Measurements from ENCODE around the gene FAM161A.
A peak's percentile ranks its signal among the peaks of the same experiment; 100 is the strongest.
"Not testable (repeated sequence)": the region's sequence is repeated elsewhere in the genome, so short reads cannot be mapped to it uniquely, and the experiment has no call there.

FAM161A gene

DNA sequence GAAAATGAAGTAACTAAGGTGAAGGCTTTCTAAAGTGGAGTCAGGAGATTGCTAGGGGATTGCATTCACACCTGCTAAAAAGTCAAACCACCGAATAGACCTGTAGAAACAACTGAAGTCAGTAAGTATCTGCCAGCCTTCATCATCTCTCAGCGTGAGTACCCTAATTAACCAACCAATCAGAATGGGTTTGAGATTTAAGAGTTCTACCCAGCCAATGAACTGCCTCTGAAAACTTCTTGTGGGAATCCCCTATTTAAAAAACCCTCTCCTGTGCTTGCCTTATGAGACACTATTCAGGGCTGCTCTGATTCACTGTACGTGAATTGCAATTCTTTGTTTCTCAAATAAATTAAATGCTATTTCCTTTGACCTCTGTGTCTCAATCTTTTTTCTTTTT is 3.4 kb upstream of the FAM161A start:
- CTCF ChIA-PET, result no interaction called here
- Mint-ChIP-seq H3K4me3 (no peak overlapping the region), H3K36me3 (peaks cover 6% of the 10 kb centered on the region)

GRCh38 chr2:61855318-61855613 is 1.4 kb upstream of the FAM161A start:
- CTCF ChIA-PET, result interaction anchor here (0.6 to 0.9 kb wide), 3 partner anchors 17 to 944 kb away, joined by 3 read pairs; no protein-coding TSS in a partner anchor
- DNase-seq, result no peak
- H3K4me3 Mint-ChIP-seq, result peak overlapping the region; percentile 94
- peaks cover 3% of the 10 kb centered on the region for H3K27me3 Mint-ChIP-seq
- H3K27ac Mint-ChIP-seq, result peak overlapping the region; percentile 91
- no peaks in the 10 kb centered on the region for H3K9me3 Mint-ChIP-seq
- H3K36me3 Mint-ChIP-seq, result peaks cover 4% of the 10 kb centered on the region
- peaks cover 24% of the 10 kb centered on the region for H3K4me1 Mint-ChIP-seq

More for the DNA sequence above, 3.4 kb upstream of the FAM161A start:
- Mint-ChIP-seq H3K27me3 (peaks cover 3% of the 10 kb centered on the region), H3K4me1 (peaks cover 22% of the 10 kb centered on the region), H3K27ac (no peak overlapping the region), H3K9me3 (peaks cover 2% of the 10 kb centered on the region)
- no peak for DNase-seq

DNA sequence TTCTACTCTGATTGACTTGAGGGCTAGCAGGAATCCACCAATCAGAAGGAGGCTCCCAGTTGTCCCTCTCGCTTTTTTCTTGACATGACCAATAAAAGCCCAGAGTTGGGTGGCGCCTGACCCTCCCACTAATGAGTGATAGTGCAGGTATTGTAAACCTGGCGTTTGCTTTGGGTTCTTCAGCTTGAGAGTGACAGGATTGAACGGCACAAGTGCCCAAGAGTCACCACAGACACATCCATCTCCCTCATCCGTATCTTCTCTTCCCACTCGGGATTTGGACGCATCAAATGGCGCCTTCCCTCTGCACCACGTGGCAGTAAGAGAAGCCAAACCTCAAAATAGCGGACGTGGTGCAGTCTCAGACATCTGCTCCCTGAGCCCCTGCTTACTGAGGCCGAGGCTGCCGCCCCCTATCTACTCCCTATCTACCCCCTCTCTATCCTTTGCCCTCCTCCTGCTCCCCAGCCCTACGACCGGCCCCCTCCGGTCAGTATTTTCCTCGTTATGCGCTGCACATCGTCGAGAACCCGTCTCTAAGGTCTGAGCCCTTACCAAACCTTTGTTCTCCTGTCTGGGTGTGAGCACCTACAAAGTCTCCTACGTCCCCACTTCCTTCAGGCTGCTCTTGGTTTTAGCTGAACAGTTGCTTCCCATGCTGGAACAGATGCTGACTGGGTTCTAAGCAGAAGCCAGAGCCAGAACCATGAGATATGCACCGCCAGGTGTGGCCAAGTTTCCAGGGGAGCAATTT is 881 bp upstream of the FAM161A start:
- H3K27me3 Mint-ChIP-seq, result peaks cover under 1% of the 10 kb centered on the region
- CTCF ChIA-PET, result interaction anchor here (0.6 to 0.9 kb wide), 2 partner anchors 17 to 34 kb away, joined by 3 read pairs; no protein-coding TSS in a partner anchor
- no peaks in the 10 kb centered on the region for H3K9me3 Mint-ChIP-seq
- H3K4me3 Mint-ChIP-seq, result peak overlapping the region; percentile 94
- H3K27ac Mint-ChIP-seq, result peak overlapping the region; percentile 91
- peaks cover 2% of the 10 kb centered on the region for H3K36me3 Mint-ChIP-seq
- H3K4me1 Mint-ChIP-seq, result peaks cover 24% of the 10 kb centered on the region
- DNase-seq, result peak; percentile 94

DNA sequence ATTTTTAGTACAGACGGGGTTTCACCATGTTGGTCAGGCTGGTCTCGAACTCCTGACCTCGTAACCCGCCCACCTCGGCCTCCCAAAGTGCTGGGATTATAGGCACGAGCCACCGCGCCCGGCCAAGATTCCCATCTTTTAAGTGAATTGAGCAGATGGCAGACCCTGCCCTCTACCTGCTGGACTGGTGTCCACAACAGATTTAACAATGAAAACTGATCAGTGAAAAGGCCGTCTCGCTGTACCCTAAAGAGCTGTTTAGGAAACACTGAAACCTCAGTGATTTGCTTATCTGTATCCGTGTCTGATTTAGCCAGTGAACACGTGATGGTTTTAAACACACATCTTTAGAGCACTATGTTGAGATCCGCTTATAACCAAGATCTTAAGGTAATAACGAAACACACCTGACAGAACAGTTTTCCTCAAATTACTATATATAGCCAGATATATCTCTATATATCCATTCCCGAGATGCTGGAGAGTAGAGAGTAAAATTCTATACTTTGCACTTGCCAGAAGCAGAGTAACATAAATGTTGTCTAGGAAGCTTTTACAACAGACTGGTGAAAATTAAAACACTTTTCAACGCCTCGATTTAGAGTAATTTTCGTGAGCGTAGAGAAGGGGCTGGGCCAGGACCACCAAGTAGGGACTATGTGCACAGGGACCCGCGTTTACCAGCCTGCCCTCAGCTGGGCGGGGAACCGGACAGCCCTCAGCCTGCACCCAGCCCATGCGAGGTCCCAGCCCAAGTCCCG is 594 bp downstream of the FAM161A start:
- CTCF ChIA-PET, result interaction anchor here (0.7 kb wide), 1 partner anchor 34 kb away, joined by 4 read pairs; no protein-coding TSS in a partner anchor
- no peak for DNase-seq

DNA sequence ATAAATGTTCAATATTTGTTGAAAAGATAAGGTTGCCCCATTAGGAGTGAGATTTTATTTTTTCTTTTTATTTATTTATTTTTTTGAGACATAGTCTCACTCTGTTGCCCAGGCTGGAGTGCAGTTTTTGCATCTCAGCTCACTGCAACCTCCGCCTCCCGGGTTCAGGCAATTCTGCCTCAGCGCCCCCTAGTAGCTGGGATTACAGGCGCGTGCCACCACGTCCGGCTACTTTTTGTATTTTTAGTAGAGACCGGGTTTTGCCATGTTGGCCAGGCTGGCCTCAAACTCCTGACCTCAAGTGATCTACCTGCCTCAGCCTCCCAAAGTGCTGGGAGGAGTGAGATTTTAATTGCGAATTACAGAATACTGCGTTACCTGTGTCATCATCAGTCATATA is 2.6 kb downstream of the FAM161A start:
- not testable (repeated sequence) for H3K36me3 Mint-ChIP-seq, H3K9me3 Mint-ChIP-seq, DNase-seq, H3K27me3 Mint-ChIP-seq, H3K27ac Mint-ChIP-seq, H3K4me3 Mint-ChIP-seq
- CTCF ChIA-PET, result interaction anchor here (0.7 kb wide), 1 partner anchor 523 kb away, joined by 3 read pairs; no protein-coding TSS in a partner anchor
- H3K4me1 Mint-ChIP-seq, result peaks cover 24% of the 10 kb centered on the region

More for the DNA sequence above, 594 bp downstream of the FAM161A start:
- H3K4me3 Mint-ChIP-seq, result peak overlapping the region; percentile 94
- H3K27me3 Mint-ChIP-seq, result no peaks in the 10 kb centered on the region
- peaks cover 2% of the 10 kb centered on the region for H3K36me3 Mint-ChIP-seq
- H3K4me1 Mint-ChIP-seq, result peaks cover 24% of the 10 kb centered on the region
- no peaks in the 10 kb centered on the region for H3K9me3 Mint-ChIP-seq
- H3K27ac Mint-ChIP-seq, result peak overlapping the region; percentile 91

GRCh38 chr2:61845320-61845719 is 8.5 kb downstream of the FAM161A start:
- Mint-ChIP-seq H3K27me3 (no peaks in the 10 kb centered on the region), H3K9me3 (no peaks in the 10 kb centered on the region), H3K27ac (no peak overlapping the region), H3K4me3 (no peak overlapping the region), H3K4me1 (no peaks in the 10 kb centered on the region), H3K36me3 (no peaks in the 10 kb centered on the region)
- no peak for DNase-seq
- CTCF ChIA-PET, result no interaction called here

DNA sequence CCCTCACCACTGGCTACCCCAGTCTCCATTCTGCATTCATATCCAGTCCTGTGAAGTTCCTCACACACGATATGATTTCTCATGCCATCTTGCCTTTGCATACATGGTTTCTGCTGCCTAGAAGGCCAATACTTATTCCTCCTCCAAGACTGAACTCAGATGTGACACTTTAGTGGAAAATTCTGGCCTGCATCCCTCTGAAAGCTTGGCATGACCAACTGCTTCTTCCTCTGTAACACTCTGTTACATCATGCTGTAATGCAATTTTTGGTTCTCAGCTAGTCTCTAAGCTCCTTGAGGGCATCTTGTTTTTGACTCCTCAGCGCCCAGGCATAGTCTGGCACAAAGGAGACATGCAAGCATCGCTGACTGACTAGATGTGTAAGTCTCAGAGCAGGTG is 12.6 kb downstream of the FAM161A start:
- Mint-ChIP-seq H3K4me1 (no peaks in the 10 kb centered on the region), H3K4me3 (no peak overlapping the region), H3K27me3 (no peaks in the 10 kb centered on the region), H3K36me3 (no peaks in the 10 kb centered on the region), H3K27ac (no peak overlapping the region), H3K9me3 (no peaks in the 10 kb centered on the region)
- DNase-seq, result no peak
- CTCF ChIA-PET, result interaction anchor here (0.6 kb wide), 1 partner anchor 567 kb away, joined by 3 read pairs; no protein-coding TSS in a partner anchor

- Mint-ChIP-seq H3K27me3 (no peaks in the 10 kb centered on the region), H3K9me3 (no peaks in the 10 kb centered on the region), H3K4me3 (no peak overlapping the region), H3K4me1 (no peaks in the 10 kb centered on the region), H3K36me3 (no peaks in the 10 kb centered on the region), H3K27ac (no peak overlapping the region)
- no peak for DNase-seq
- CTCF ChIA-PET, result no interaction called here
Observed at GRCh38 chr2:61834893-61835292, 19.0 kb downstream of the FAM161A start.

- no peak for DNase-seq
- Mint-ChIP-seq H3K27ac (no peak overlapping the region), H3K27me3 (no peaks in the 10 kb centered on the region), H3K4me1 (no peaks in the 10 kb centered on the region), H3K9me3 (no peaks in the 10 kb centered on the region), H3K4me3 (no peak overlapping the region), H3K36me3 (no peaks in the 10 kb centered on the region)
- CTCF ChIA-PET, result no interaction called here
Observed at GRCh38 chr2:61833971-61834370, 19.9 kb downstream of the FAM161A start.

DNA sequence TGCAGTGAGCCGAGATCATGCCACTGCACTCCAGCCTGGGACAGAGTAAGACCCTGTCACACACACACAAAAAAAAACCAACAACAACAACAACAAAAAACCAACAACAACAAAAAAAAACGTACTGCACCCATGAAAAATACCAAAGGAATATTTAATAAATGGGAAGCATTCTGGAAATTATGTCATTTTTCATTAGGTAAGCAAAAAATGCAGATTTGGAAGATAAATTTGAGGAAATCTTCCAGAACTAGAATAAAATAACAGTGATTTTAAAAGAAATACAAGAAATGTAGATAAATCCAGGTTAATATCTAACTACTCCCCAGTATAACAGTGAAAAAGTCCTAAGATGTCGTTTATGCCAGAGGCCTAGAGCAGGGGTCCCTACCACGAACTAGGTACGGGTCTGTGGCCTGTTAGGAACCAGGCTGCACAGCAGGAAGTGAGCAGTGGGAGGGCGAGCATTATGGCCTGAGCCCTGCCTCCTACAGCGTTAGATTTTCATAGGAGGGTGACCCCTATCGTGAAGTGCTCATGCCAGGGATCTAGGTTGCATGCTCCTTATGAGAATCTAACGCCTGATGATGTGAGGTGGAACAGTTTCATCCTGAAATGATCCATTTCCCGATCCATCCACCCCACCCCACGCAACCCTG is 21.5 kb downstream of the FAM161A start:
- DNase-seq, result no peak
- H3K36me3 Mint-ChIP-seq, result no peaks in the 10 kb centered on the region
- H3K9me3 Mint-ChIP-seq, result no peaks in the 10 kb centered on the region
- CTCF ChIA-PET, result no interaction called here
- H3K4me3 Mint-ChIP-seq, result no peak overlapping the region
- H3K27ac Mint-ChIP-seq, result no peak overlapping the region
- H3K27me3 Mint-ChIP-seq, result no peaks in the 10 kb centered on the region
- no peaks in the 10 kb centered on the region for H3K4me1 Mint-ChIP-seq

- Mint-ChIP-seq H3K27me3 (peaks cover 6% of the 10 kb centered on the region), H3K4me1 (no peaks in the 10 kb centered on the region), H3K36me3 (peaks cover 2% of the 10 kb centered on the region), H3K9me3 (no peaks in the 10 kb centered on the region), H3K27ac (no peak overlapping the region), H3K4me3 (no peak overlapping the region)
- no peak for DNase-seq
- CTCF ChIA-PET, result no interaction called here
Observed at GRCh38 chr2:61822255-61822654, 31.6 kb downstream of the FAM161A start.

GRCh38 chr2:61816480-61817355 is 37.1 kb downstream of the FAM161A start:
- Mint-ChIP-seq H3K9me3 (no peaks in the 10 kb centered on the region), H3K27ac (no peak overlapping the region), H3K27me3 (peaks cover 26% of the 10 kb centered on the region), H3K4me3 (no peak overlapping the region), H3K36me3 (no peaks in the 10 kb centered on the region), H3K4me1 (no peaks in the 10 kb centered on the region)
- CTCF ChIA-PET, result no interaction called here
- no peak for DNase-seq

GRCh38 chr2:61814539-61815160 is 39.2 kb downstream of the FAM161A start:
- CTCF ChIA-PET, result interaction anchor here (0.6 to 0.7 kb wide), 2 partner anchors 24 to 114 kb away, joined by 3 read pairs; no protein-coding TSS in a partner anchor
- Mint-ChIP-seq H3K4me3 (no peak overlapping the region), H3K4me1 (no peaks in the 10 kb centered on the region), H3K36me3 (no peaks in the 10 kb centered on the region), H3K9me3 (no peaks in the 10 kb centered on the region), H3K27me3 (peaks cover 20% of the 10 kb centered on the region), H3K27ac (no peak overlapping the region)
- DNase-seq, result no peak
